IPS DF 6.9 (cell line): ENCODE data around the gene ATP5F1C.
A peak's percentile ranks its signal among the peaks of the same experiment; 100 is the strongest.
"Not testable (repeated sequence)": the region's sequence is repeated elsewhere in the genome, so short reads cannot be mapped to it uniquely, and the experiment has no call there.

Experiments
- DNase-seq: peaks from one replicate; pipeline ENCODE4 v3.0.0-alpha.2; 2013; ENCODE audit warnings: low read depth, low spot score
- H3K27ac ChIP-seq: one replicate; pipeline ENCODE4 v1.5.1; 2013; ENCODE audit warnings: low read length, control low read depth
- H3K27me3 ChIP-seq: 2 replicates; pipeline ENCODE4 v1.6.1; 2013; ENCODE audit warnings: mild to moderate bottlenecking, low read length; ENCODE audit not compliant: control insufficient read depth, insufficient read depth
- H3K36me3 ChIP-seq: 2 replicates; pipeline ENCODE4 v1.6.1; 2013; ENCODE audit warnings: low read length; ENCODE audit not compliant: control insufficient read depth, insufficient read depth
- H3K4me1 ChIP-seq: 2 replicates; pipeline ENCODE4 v1.6.1; 2013; ENCODE audit warnings: low read length; ENCODE audit not compliant: control insufficient read depth, insufficient read depth
- H3K4me3 ChIP-seq: 2 replicates; pipeline ENCODE4 v1.5.1; 2013; ENCODE audit warnings: mild to moderate bottlenecking, low read length
- H3K9me3 ChIP-seq: 2 replicates; pipeline ENCODE4 v1.6.1; 2013; ENCODE audit warnings: low read length, inconsistent platforms; ENCODE audit not compliant: control insufficient read depth, insufficient read depth
- WGBS: extraction: QIAGEN DNeasy Blood & Tissue Kit; methylation state at CpG from one replicate; pipeline ENCODE4 v1.1.7; 2013; ENCODE audit warnings: mixed read lengths, missing lambda C conversion rate; ENCODE audit not compliant: insufficient read length, insufficient coverage; 5-methylcytosine and 5-hydroxymethylcytosine counted together

The ATP5F1C gene

GRCh38 chr10:7767209-7767608 is 20.8 kb upstream of the ATP5F1C start:
- Histone ChIP-seq H3K36me3 (no peaks in the 10 kb centered on the region; the same call in 1 of the 2 replicates), H3K4me3 (no peak overlapping the region), H3K27me3 (no peaks in the 10 kb centered on the region), H3K27ac (no peak overlapping the region), H3K9me3 (no peaks in the 10 kb centered on the region), H3K4me1 (no peaks in the 10 kb centered on the region)
- no CpG with 5 or more reads among the region's 10 CpGs for WGBS
- DNase-seq = no peak

DNA sequence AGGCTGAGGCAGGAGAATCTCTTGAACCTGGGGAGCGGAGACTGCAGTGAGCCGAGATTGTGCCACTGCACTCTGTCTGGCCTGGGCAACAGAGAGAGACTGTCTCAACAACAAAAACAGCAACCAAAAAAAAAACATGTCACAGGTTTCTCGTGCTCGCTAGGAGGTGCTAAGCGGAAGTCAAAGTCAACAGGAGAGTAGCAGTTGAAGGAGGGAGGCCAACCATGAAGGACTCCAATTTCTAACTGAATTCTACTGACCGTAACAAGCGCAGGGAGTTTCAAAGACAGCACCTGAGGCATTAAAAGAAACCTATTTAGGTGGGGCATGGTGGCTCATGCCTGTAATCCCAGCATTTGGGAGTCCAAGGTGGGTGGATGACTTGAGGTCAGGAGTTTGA is 19.6 kb upstream of the ATP5F1C start:
- H3K9me3 ChIP-seq = no peaks in the 10 kb centered on the region
- no peaks in the 10 kb centered on the region for H3K4me1 ChIP-seq
- no peak overlapping the region for H3K4me3 ChIP-seq
- H3K27me3 ChIP-seq = no peaks in the 10 kb centered on the region
- WGBS = no CpG with 5 or more reads among the region's 7 CpGs
- H3K36me3 ChIP-seq = no peaks in the 10 kb centered on the region; the same call in 1 of the 2 replicates
- DNase-seq = no peak
- no peak overlapping the region for H3K27ac ChIP-seq

GRCh38 chr10:7773845-7774801 is 13.9 kb upstream of the ATP5F1C start:
- no peaks in the 10 kb centered on the region for H3K27me3 ChIP-seq
- no peak for DNase-seq
- H3K36me3 ChIP-seq = peaks cover 13% of the 10 kb centered on the region
- WGBS = no CpG with 5 or more reads among the region's 10 CpGs
- no peaks in the 10 kb centered on the region for H3K9me3 ChIP-seq
- no peak overlapping the region for H3K4me3 ChIP-seq
- no peaks in the 10 kb centered on the region for H3K4me1 ChIP-seq
- no peak overlapping the region for H3K27ac ChIP-seq

GRCh38 chr10:7776777-7777176 is 11.2 kb upstream of the ATP5F1C start:
- Histone ChIP-seq H3K4me3 (no peak overlapping the region), H3K27me3 (no peaks in the 10 kb centered on the region), H3K9me3 (no peaks in the 10 kb centered on the region), H3K4me1 (no peaks in the 10 kb centered on the region), H3K36me3 (peaks cover 17% of the 10 kb centered on the region), H3K27ac (no peak overlapping the region)
- DNase-seq = no peak
- WGBS = no CpG with 5 or more reads among the region's 2 CpGs

GRCh38 chr10:7782194-7782593 is 5.8 kb upstream of the ATP5F1C start:
- H3K36me3 ChIP-seq = peaks cover 11% of the 10 kb centered on the region; the same call in 1 of the 2 replicates
- H3K27me3 ChIP-seq, H3K4me3 ChIP-seq, H3K9me3 ChIP-seq, H3K27ac ChIP-seq, DNase-seq, H3K4me1 ChIP-seq: not testable (repeated sequence)
- no CpG with 5 or more reads among the region's 6 CpGs for WGBS

- Histone ChIP-seq H3K27ac (no peak overlapping the region), H3K9me3 (no peaks in the 10 kb centered on the region), H3K36me3 (no peaks in the 10 kb centered on the region), H3K4me3 (no peak overlapping the region), H3K27me3 (no peaks in the 10 kb centered on the region), H3K4me1 (no peaks in the 10 kb centered on the region)
- DNase-seq = no peak
- no CpG with 5 or more reads among the region's 3 CpGs for WGBS
Measured at GRCh38 chr10:7786430-7786829, 1.5 kb upstream of the ATP5F1C start.

GRCh38 chr10:7787150-7787856 is 674 bp upstream of the ATP5F1C start:
- no peak for DNase-seq
- Histone ChIP-seq H3K4me3 (peak overlapping the region; percentile 84), H3K36me3 (no peaks in the 10 kb centered on the region)

DNA sequence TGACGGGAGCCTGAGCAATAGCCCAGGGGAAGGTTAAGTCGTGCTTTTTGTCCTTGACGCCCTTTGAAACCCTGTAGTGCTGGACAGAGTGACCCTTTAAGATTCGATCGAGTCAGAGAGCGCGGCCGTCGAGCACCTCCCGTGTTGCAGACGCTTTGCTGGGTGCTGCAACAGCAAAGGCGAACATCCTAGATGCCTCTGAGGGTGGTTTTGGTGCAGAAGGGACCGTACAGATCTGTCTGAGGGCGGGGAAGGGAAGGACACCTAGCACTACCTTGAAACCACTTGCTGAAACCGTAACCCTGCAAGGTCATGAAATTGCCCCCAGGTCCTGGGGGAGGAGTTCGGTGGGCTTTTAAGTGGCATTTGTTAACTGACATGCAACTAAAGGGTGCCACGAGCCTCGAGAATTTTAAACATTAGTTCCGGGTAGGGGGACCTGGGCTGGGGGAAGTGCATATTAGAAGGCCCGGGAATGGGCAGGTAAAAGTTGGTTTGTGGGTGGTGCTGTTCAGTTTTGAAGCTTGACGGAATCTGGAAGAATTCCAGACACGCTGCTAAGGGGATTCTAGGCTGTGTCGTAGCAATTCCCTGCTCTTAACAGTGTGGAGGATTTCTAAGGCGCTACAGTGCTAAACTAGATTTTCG is 786 bp downstream of the ATP5F1C start:
- H3K4me1 ChIP-seq = no peaks in the 10 kb centered on the region
- DNase-seq = no peak
- H3K27ac ChIP-seq = no peak overlapping the region
- H3K27me3 ChIP-seq = no peaks in the 10 kb centered on the region
- no peaks in the 10 kb centered on the region for H3K9me3 ChIP-seq
- no peaks in the 10 kb centered on the region for H3K36me3 ChIP-seq
- no CpG with 5 or more reads among the region's 25 CpGs for WGBS
- peak overlapping the region; percentile 84 for H3K4me3 ChIP-seq

More at GRCh38 chr10:7787150-7787856, 674 bp upstream of the ATP5F1C start:
- no CpG with 5 or more reads among the region's 26 CpGs for WGBS
- H3K9me3 ChIP-seq = no peaks in the 10 kb centered on the region
- H3K4me1 ChIP-seq = no peaks in the 10 kb centered on the region
- H3K27ac ChIP-seq = no peak overlapping the region
- no peaks in the 10 kb centered on the region for H3K27me3 ChIP-seq

- H3K9me3 ChIP-seq = no peaks in the 10 kb centered on the region
- H3K4me1 ChIP-seq = no peaks in the 10 kb centered on the region
- no peaks in the 10 kb centered on the region for H3K36me3 ChIP-seq
- no peaks in the 10 kb centered on the region for H3K27me3 ChIP-seq
- no peak for DNase-seq
- no peak overlapping the region; the same call in 1 of the 2 replicates for H3K4me3 ChIP-seq
- no CpG with 5 or more reads among the region's 3 CpGs for WGBS
- no peak overlapping the region for H3K27ac ChIP-seq
Measured at GRCh38 chr10:7789390-7789789, 1.4 kb downstream of the ATP5F1C start.

DNA sequence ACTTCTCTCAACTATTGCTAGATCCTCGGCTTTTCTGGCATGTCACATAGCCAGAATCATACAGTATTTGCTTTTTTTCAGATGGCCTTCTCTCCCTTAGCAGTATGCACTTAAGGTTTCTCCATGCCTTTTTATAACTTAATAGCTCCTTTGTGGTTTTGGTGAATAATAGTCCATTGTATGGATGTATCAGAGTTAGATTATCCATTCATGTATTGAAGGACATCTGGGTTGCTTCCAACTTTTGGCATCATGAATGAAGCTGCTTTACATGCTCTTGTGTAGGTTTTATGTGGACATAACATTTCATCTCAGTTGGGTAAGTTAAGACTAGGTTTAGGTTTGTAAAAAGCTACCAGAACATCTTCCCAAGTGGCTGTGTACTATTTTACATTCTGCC is 4.6 kb downstream of the ATP5F1C start:
- H3K4me1 ChIP-seq = no peaks in the 10 kb centered on the region
- H3K27me3 ChIP-seq = no peaks in the 10 kb centered on the region
- H3K4me3 ChIP-seq = no peak overlapping the region
- DNase-seq = no peak
- H3K9me3 ChIP-seq = no peaks in the 10 kb centered on the region
- WGBS = no CpG with 5 or more reads among the region's 1 CpG
- H3K36me3 ChIP-seq = peaks cover 5% of the 10 kb centered on the region; the same call in 1 of the 2 replicates
- no peak overlapping the region for H3K27ac ChIP-seq
